Astrocyte (in vitro differentiated cells and primary cell): ENCODE measurements around the gene COL26A1. TPM values are rescaled to one million over a fixed set of nuclear protein-coding genes. Genes with fewer than 3 reads are reported as not detected.

Experiments used
- DNase-seq: peaks from one replicate; pipeline ENCODE4 v3.0.0-alpha.2; 2010; ENCODE audit warnings: low read depth
- FAIRE-seq: peaks from 2 replicates; lab custom pipeline; 2011; peaks lifted over from hg19 to GRCh38; lab: Jason Lieb, UNC
- H2AFZ ChIP-seq: 2 replicates; pipeline ENCODE4 v1.6.0; 2012; ENCODE audit warnings: low read depth, low read length, inconsistent platforms
- H3K27ac ChIP-seq: 2 replicates; pipeline ENCODE4 v1.5.1; 2011; ENCODE audit warnings: low read depth, low read length, inconsistent platforms
- H3K27me3 ChIP-seq: 2 replicates; pipeline ENCODE4 v1.6.0; 2011; ENCODE audit warnings: low read length, inconsistent platforms; ENCODE audit not compliant: insufficient read depth
- H3K36me3 ChIP-seq: 2 replicates; pipeline ENCODE4 v1.5.1; 2011; ENCODE audit warnings: low read length, inconsistent platforms; ENCODE audit not compliant: insufficient read depth
- H3K4me1 ChIP-seq: 2 replicates; pipeline ENCODE4 v1.5.1; 2011; ENCODE audit warnings: low read length, inconsistent platforms; ENCODE audit not compliant: insufficient read depth
- H3K4me2 ChIP-seq: 2 replicates; pipeline ENCODE4 v1.6.0; 2012; ENCODE audit warnings: low read length, inconsistent platforms
- H3K4me3 ChIP-seq: 2 replicates; pipeline ENCODE4 v1.5.1; 2011; ENCODE audit warnings: low read depth, mild to moderate bottlenecking, low read length, inconsistent platforms; ENCODE audit not compliant: insufficient read depth
- H3K79me2 ChIP-seq: 2 replicates; pipeline ENCODE4 v1.6.0; 2012; ENCODE audit warnings: mild to moderate bottlenecking, low read length, inconsistent platforms; ENCODE audit not compliant: insufficient read depth
- H3K9ac ChIP-seq: 2 replicates; pipeline ENCODE4 v1.6.0; 2012; ENCODE audit warnings: mild to moderate bottlenecking, low read length, inconsistent platforms
- H3K9me3 ChIP-seq: 2 replicates; pipeline ENCODE4 v1.5.1; 2012; ENCODE audit warnings: low read depth, mild to moderate bottlenecking, low read length, inconsistent platforms; ENCODE audit not compliant: insufficient read depth
- H4K20me1 ChIP-seq: 2 replicates; pipeline ENCODE4 v1.6.0; 2012; ENCODE audit warnings: low read length, inconsistent platforms; ENCODE audit not compliant: insufficient read depth
- H3K27ac Mint-ChIP-seq: one replicate; pipeline ENCODE4 v1.8.0; 2021; ENCODE audit warnings: mild to moderate bottlenecking, mixed read lengths; ENCODE audit not compliant: unreplicated experiment
- H3K27me3 Mint-ChIP-seq: one replicate; pipeline ENCODE4 v1.8.0; 2021; ENCODE audit warnings: low read depth, mixed read lengths; ENCODE audit not compliant: unreplicated experiment
- H3K36me3 Mint-ChIP-seq: one replicate; pipeline ENCODE4 v1.8.0; 2021; ENCODE audit warnings: low read depth, mixed read lengths; ENCODE audit not compliant: unreplicated experiment
- H3K4me1 Mint-ChIP-seq: one replicate; pipeline ENCODE4 v1.8.0; 2021; ENCODE audit warnings: low read depth, mixed read lengths; ENCODE audit not compliant: unreplicated experiment
- H3K4me3 Mint-ChIP-seq: one replicate; pipeline ENCODE4 v1.8.0; 2021; ENCODE audit warnings: mild to moderate bottlenecking, moderate library complexity, mixed read lengths; ENCODE audit not compliant: unreplicated experiment
- H3K9me3 Mint-ChIP-seq: one replicate; pipeline ENCODE4 v1.8.0; 2021; ENCODE audit warnings: mild to moderate bottlenecking, mixed read lengths; ENCODE audit not compliant: unreplicated experiment
- CTCF ChIP-seq: IDR thresholded peaks from 2 replicates; pipeline ENCODE4 v1.5.1; 2011; ENCODE audit warnings: low read depth, mild to moderate bottlenecking, inconsistent platforms, low read length, moderate library complexity; ENCODE audit not compliant: insufficient read depth
- EZH2 ChIP-seq: IDR thresholded peaks from 2 replicates; pipeline ENCODE4 v1.6.1; 2012; ENCODE audit warnings: mild to moderate bottlenecking, low read length, inconsistent platforms; ENCODE audit not compliant: insufficient read depth
- total RNA-seq: library from RNA; stranded (reverse); gene quantifications from 2 replicates; pipeline ENCODE4 v1.2.1, GENCODE V29; 2021

The COL26A1 gene
- total RNA-seq, 1 donor from 2014 or later, result 7.1 TPM

DNA sequence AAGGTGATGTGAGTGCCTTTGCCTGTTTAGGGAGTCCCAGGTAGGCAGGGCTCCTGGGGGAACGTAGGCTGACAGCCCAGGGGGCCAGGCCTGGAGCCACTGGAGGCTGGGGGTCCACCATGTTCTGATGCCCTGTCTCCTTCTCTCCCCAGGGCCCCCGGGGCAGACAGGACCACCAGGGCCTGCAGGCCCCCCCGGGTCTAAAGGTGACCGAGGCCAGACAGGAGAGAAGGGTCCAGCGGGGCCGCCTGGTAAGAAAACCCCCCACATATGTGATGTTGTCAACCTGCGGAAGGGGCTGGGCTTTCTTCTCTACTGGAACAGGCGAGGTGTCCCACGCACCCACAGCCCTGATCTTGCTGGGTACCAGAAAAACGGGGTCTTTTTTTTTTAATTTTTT lies 181.2 kb downstream of the COL26A1 start:
- no peaks in the 10 kb centered on the region for H3K9me3 Mint-ChIP-seq
- no peak overlapping the region for H3K4me2 ChIP-seq
- no peak for TF ChIP-seq CTCF
- no peak for TF ChIP-seq EZH2
- H3K27me3 ChIP-seq, result no peaks in the 10 kb centered on the region
- H3K36me3 Mint-ChIP-seq, result no peaks in the 10 kb centered on the region
- H3K9me3 ChIP-seq, result no peaks in the 10 kb centered on the region
- H3K4me1 ChIP-seq, result no peaks in the 10 kb centered on the region
- no peaks in the 10 kb centered on the region for H3K36me3 ChIP-seq
- no peak overlapping the region for H3K27ac Mint-ChIP-seq
- peaks cover 10% of the 10 kb centered on the region for H3K27me3 Mint-ChIP-seq
- no peak overlapping the region for H3K4me3 ChIP-seq
- H4K20me1 ChIP-seq, result no peaks in the 10 kb centered on the region
- no peak overlapping the region for H3K9ac ChIP-seq
- DNase-seq, result no peak
- no peak overlapping the region for H3K4me3 Mint-ChIP-seq
- no peaks in the 10 kb centered on the region for H3K79me2 ChIP-seq
- H2AFZ ChIP-seq, result no peak overlapping the region
- H3K27ac ChIP-seq, result no peak overlapping the region
- no peaks in the 10 kb centered on the region for H3K4me1 Mint-ChIP-seq
- FAIRE-seq, result no peak

DNA sequence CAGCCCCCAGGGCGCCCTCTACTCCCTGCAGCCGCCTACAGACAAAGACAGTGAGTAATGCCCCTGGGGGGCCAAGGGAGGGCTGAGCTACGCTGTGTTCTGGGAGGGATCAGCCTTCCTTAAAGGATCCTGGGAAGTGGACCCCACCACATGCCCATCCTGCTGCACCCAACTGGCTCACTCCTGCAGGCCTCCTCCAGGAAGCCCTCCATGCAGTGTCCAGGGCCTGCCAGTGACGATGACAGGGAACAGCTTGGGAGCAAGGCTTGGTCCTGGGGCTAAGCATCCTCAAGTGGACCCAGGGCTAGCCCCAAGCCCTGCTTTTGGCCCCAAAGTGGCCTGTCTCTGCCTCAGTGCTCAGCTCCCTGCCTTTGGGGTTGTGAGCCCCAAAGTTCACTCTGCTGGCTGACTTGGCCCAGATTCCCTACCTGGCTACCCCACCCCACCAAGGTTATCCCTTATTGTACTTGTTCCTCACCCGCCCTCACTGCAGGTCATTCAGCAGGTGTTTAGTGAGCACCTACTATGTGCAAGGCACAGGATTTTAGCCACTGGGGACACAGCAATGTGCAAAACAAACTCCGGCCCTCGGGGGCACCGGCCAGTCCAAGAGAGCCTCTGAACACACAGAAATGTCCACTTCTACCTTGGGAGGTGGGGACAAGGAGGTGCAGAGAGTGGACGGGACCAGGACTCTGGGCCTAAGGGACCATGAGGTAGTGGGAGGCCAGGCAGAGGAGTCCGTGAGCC lies 182.9 kb downstream of the COL26A1 start:
- H3K27me3 ChIP-seq, result no peaks in the 10 kb centered on the region
- Mint-ChIP-seq H3K4me1 (no peaks in the 10 kb centered on the region), H3K4me3 (no peak overlapping the region), H3K36me3 (no peaks in the 10 kb centered on the region), H3K9me3 (no peaks in the 10 kb centered on the region), H3K27me3 (peaks cover 10% of the 10 kb centered on the region), H3K27ac (no peak overlapping the region)
- no peaks in the 10 kb centered on the region for H3K9me3 ChIP-seq
- TF ChIP-seq CTCF (no peak), EZH2 (no peak)
- no peak for FAIRE-seq
- no peaks in the 10 kb centered on the region for H3K36me3 ChIP-seq
- H4K20me1 ChIP-seq, result no peaks in the 10 kb centered on the region
- H3K4me2 ChIP-seq, result no peak overlapping the region
- H3K79me2 ChIP-seq, result no peaks in the 10 kb centered on the region
- H3K27ac ChIP-seq, result no peak overlapping the region
- no peak for DNase-seq
- no peak overlapping the region for H2AFZ ChIP-seq
- no peak overlapping the region for H3K4me3 ChIP-seq
- H3K4me1 ChIP-seq, result no peaks in the 10 kb centered on the region
- H3K9ac ChIP-seq, result no peak overlapping the region

GRCh38 chr7:101546308-101546936 lies 183.7 kb downstream of the COL26A1 start:
- Histone ChIP-seq H3K79me2 (no peaks in the 10 kb centered on the region), H3K27ac (no peak overlapping the region), H3K27me3 (no peaks in the 10 kb centered on the region), H3K4me3 (no peak overlapping the region), H2AFZ (no peak overlapping the region), H3K9me3 (no peaks in the 10 kb centered on the region), H3K4me2 (no peak overlapping the region), H3K4me1 (no peaks in the 10 kb centered on the region), H3K36me3 (no peaks in the 10 kb centered on the region), H3K9ac (no peak overlapping the region), H4K20me1 (no peaks in the 10 kb centered on the region)
- Mint-ChIP-seq H3K36me3 (no peaks in the 10 kb centered on the region), H3K4me3 (no peak overlapping the region), H3K4me1 (no peaks in the 10 kb centered on the region), H3K27me3 (peaks cover 10% of the 10 kb centered on the region), H3K27ac (no peak overlapping the region), H3K9me3 (no peaks in the 10 kb centered on the region)
- TF ChIP-seq EZH2, result no peak
- TF ChIP-seq CTCF, result no peak
- DNase-seq (no peak), FAIRE-seq (no peak)
